ENCODE data around the gene FBXL17. TPM values are rescaled to one million over a fixed set of nuclear protein-coding genes. Genes with fewer than 3 reads are reported as not detected.

FBXL17 gene
- total RNA-seq, 4 donors from 2014 or later = 11.5 to 28.6 (median 19.9) TPM

GRCh38 chr5:107809201-107810034 is 572.5 kb downstream of the FBXL17 start:
- intact Hi-C loops (cut with DNase I; ENCODE audit: low total_unique reads) = no loop called here
- Histone ChIP-seq H3K36me3 (no peaks in the 10 kb centered on the region), H3K9me3 (no peaks in the 10 kb centered on the region), H3K4me3 (no peak overlapping the region), H3K27ac (no peak overlapping the region), H3K4me1 (no peaks in the 10 kb centered on the region), H3K27me3 (no peaks in the 10 kb centered on the region)
- TF ChIP-seq POLR2A (IDR thresholded peaks at IDR 0.05) = no peak
- TF ChIP-seq CTCF (IDR thresholded peaks at IDR 0.05) = no peak
- DNase-seq = no peak

Small RNA genes within 50 kb of the gene (small RNA-seq; reads per million reads assigned to genes)
- not detected for gene RN7SKP122
